ENCODE data around the gene CPNE4. TPM values are rescaled to one million over a fixed set of nuclear protein-coding genes. Genes with fewer than 3 reads are reported as not detected.
"Not testable (repeated sequence)": the region's sequence is repeated elsewhere in the genome, so short reads cannot be mapped to it uniquely, and the experiment has no call there.

Gene CPNE4
- total RNA-seq, 1 donor from 2014 or later: 0.04 TPM

- no peak for ATAC-seq
These were observed 18.5 kb downstream of the CPNE4 start for GRCh38 chr3:132016061-132017041.

GRCh38 chr3:132014105-132014504 is 20.7 kb downstream of the CPNE4 start:
- ATAC-seq: no peak

- ATAC-seq: no peak
These were observed 25.6 kb downstream of the CPNE4 start for GRCh38 chr3:132009241-132009640.

- no peak for ATAC-seq
These were observed 26.0 kb downstream of the CPNE4 start for GRCh38 chr3:132008837-132009236.

- no peak for ATAC-seq
These were observed 27.2 kb downstream of the CPNE4 start for GRCh38 chr3:132007617-132008016.

GRCh38 chr3:132006605-132007204 is 28.1 kb downstream of the CPNE4 start:
- peak; percentile 65 for ATAC-seq

GRCh38 chr3:132004571-132004970 is 30.2 kb downstream of the CPNE4 start:
- no peak for ATAC-seq

- no peak for ATAC-seq
These were observed 31.1 kb downstream of the CPNE4 start for GRCh38 chr3:132003685-132004084.

- ATAC-seq: no peak
These were observed 32.8 kb downstream of the CPNE4 start for GRCh38 chr3:132001999-132002398.

GRCh38 chr3:132001036-132001435 is 33.8 kb downstream of the CPNE4 start:
- ATAC-seq: no peak

GRCh38 chr3:131998027-131998426 is 36.8 kb downstream of the CPNE4 start:
- ATAC-seq: no peak

GRCh38 chr3:131995891-131996290 is 38.9 kb downstream of the CPNE4 start:
- ATAC-seq: no peak

GRCh38 chr3:131989318-131989717 is 45.5 kb downstream of the CPNE4 start:
- no peak for ATAC-seq

GRCh38 chr3:131988209-131988608 is 46.6 kb downstream of the CPNE4 start:
- ATAC-seq: no peak

- ATAC-seq: no peak
These were observed 51.1 kb downstream of the CPNE4 start for GRCh38 chr3:131983689-131984088.

- ATAC-seq: no peak
These were observed 53.5 kb downstream of the CPNE4 start for GRCh38 chr3:131981323-131981722.

GRCh38 chr3:131976448-131976847 is 58.4 kb downstream of the CPNE4 start:
- ATAC-seq: no peak

- ATAC-seq: no peak
These were observed 59.8 kb downstream of the CPNE4 start for GRCh38 chr3:131975047-131975446.

GRCh38 chr3:131973731-131974130 is 61.1 kb downstream of the CPNE4 start:
- no peak for ATAC-seq

- no peak for ATAC-seq
These were observed 62.3 kb downstream of the CPNE4 start for GRCh38 chr3:131972550-131972949.

- no peak for ATAC-seq
These were observed 62.7 kb downstream of the CPNE4 start for GRCh38 chr3:131972091-131972490.

GRCh38 chr3:131963442-131963841 is 71.4 kb downstream of the CPNE4 start:
- ATAC-seq: not testable (repeated sequence)

- no peak for ATAC-seq
These were observed 71.8 kb downstream of the CPNE4 start for GRCh38 chr3:131962982-131963381.

GRCh38 chr3:131960324-131960723 is 74.5 kb downstream of the CPNE4 start:
- no peak for ATAC-seq
